GM23248 (cell line): Measurements from ENCODE around the gene PTCH2.

Experiments used
- EZH2 ChIP-seq: fragments of 200-600 bp; sonication (generic); IDR thresholded peaks from 2 replicates; pipeline ENCODE4 v1.6.1; 2018; ENCODE audit warnings: antibody characterized with exemption, mild to moderate bottlenecking; ENCODE audit not compliant: insufficient read depth, poor library complexity, severe bottlenecking
- EZH2phosphoT487 ChIP-seq: fragments of 200-600 bp; sonication (generic); IDR thresholded peaks from 2 replicates; pipeline ENCODE4 v1.6.1; 2018; ENCODE audit warnings: antibody characterized with exemption, moderate library complexity, mild to moderate bottlenecking, low read depth; ENCODE audit not compliant: insufficient read depth

DNA sequence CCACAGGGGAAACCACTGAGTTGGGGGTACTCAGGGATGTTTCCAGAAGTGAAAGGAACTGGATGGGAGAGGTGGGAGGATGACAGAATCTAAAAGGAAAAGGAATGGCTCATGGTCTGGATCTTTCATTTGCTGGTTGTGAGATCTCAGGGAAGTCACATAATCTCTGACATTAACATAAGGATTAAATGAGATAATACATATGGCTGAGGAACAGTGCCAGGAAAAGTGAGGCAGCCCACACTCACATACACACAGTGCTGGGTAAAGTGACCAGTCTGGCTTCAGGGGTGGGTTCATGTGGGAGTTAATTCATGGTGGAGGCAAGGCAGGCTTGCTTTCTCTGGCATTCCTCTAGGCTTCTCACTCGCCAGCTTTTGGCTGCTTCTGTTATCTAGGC lies 3.9 kb upstream of the PTCH2 start:
- TF ChIP-seq EZH2 (no peak), EZH2phosphoT487 (no peak)
